Natural killer cell (primary cell): ENCODE data around the gene CSNK1G2. TPM values are rescaled to one million over a fixed set of nuclear protein-coding genes. Genes with fewer than 3 reads are reported as not detected.
A peak's percentile ranks its signal among the peaks of the same experiment; 100 is the strongest.

Source experiments
- ATAC-seq, 3 donors: fragments of 150-1000 bp in 2 of 3; fragments of 200-7000 bp in 1 of 3; cut with Tn5 transposase; 1 replicate in 1 of 3; 2 replicates in 2 of 3; pipeline ENCODE4 v1.10.0; 2021; ENCODE audit warnings: mild to moderate bottlenecking in 2 of 3, moderate library complexity in 2 of 3
- DNase-seq, 2 donors: peaks; one replicate each; pipeline versions ENCODE4 v3.0.0 to v3.0.0-alpha.2; 2013 to 2021; ENCODE audit warnings: mixed read lengths in 1 of 2
- H3K27ac ChIP-seq: one replicate; pipeline ENCODE4 v1.5.1; 2013; ENCODE audit warnings: mild to moderate bottlenecking, low read length
- H3K27me3 ChIP-seq: one replicate; pipeline ENCODE4 v1.6.1; 2013; ENCODE audit warnings: low read length; ENCODE audit not compliant: control insufficient read depth, insufficient read depth
- H3K36me3 ChIP-seq: one replicate; pipeline ENCODE4 v1.6.1; 2013; ENCODE audit warnings: low read length; ENCODE audit not compliant: control insufficient read depth, insufficient read depth
- H3K4me1 ChIP-seq: one replicate; pipeline ENCODE4 v1.6.1; 2013; ENCODE audit warnings: low read length; ENCODE audit not compliant: control insufficient read depth, insufficient read depth
- H3K4me3 ChIP-seq: one replicate; pipeline ENCODE4 v1.5.1; 2013; ENCODE audit warnings: low read length
- H3K9me3 ChIP-seq: one replicate; pipeline ENCODE4 v1.6.1; 2013; ENCODE audit warnings: low read length; ENCODE audit not compliant: control insufficient read depth, insufficient read depth
- H3K27ac Mint-ChIP-seq, 2 donors: one replicate each; pipeline ENCODE4 v1.8.0; 2022; ENCODE audit warnings: mild to moderate bottlenecking in 2 of 2, mixed read lengths in 2 of 2, moderate library complexity in 1 of 2
- H3K27me3 Mint-ChIP-seq, 2 donors: one replicate each; pipeline ENCODE4 v1.8.0; 2022; ENCODE audit warnings: low read depth in 2 of 2, mixed read lengths in 2 of 2
- H3K36me3 Mint-ChIP-seq: one replicate; pipeline ENCODE4 v1.8.0; 2022; ENCODE audit warnings: mixed read lengths
- H3K4me1 Mint-ChIP-seq, 2 donors: one replicate each; pipeline ENCODE4 v1.8.0; 2022; ENCODE audit warnings: mixed read lengths in 2 of 2
- H3K4me3 Mint-ChIP-seq: one replicate; pipeline ENCODE4 v1.8.0; 2022; ENCODE audit warnings: mild to moderate bottlenecking, moderate library complexity, mixed read lengths
- H3K9me3 Mint-ChIP-seq, 2 donors: one replicate each; pipeline ENCODE4 v1.8.0; 2022; ENCODE audit warnings: mixed read lengths in 2 of 2
- WGBS: methylation state at CpG from one replicate; pipeline ENCODE4 v1.1.7; 2013; ENCODE audit warnings: missing lambda C conversion rate; ENCODE audit not compliant: insufficient coverage; 5-methylcytosine and 5-hydroxymethylcytosine counted together
- intact Hi-C: fragments of 100-400 bp; cut with micrococcal nuclease; formaldehyde crosslinking; loops from one replicate; pipeline ENCODE4 v1.14.2; 2022
- total RNA-seq, 4 donors: library from RNA; stranded (reverse); fragments of 120-200 nt in 1 of 4; gene quantifications; one replicate each; pipeline versions ENCODE4 v1.2.3 to v1.2.4, GENCODE V29; 2013 to 2022
- TF ChIP-seq, protein P1 (sequence below): fragments of 200-600 bp; IDR thresholded peaks from one replicate; pipeline ENCODE4 v1.8.0; 2022; ENCODE audit warnings: antibody characterized with exemption

CSNK1G2 gene
- total RNA-seq, 3 donors from 2014 or later (not counting 1 experiment from before 2014, with no cell fraction given), result 138 to 143 (median 139) TPM

DNA sequence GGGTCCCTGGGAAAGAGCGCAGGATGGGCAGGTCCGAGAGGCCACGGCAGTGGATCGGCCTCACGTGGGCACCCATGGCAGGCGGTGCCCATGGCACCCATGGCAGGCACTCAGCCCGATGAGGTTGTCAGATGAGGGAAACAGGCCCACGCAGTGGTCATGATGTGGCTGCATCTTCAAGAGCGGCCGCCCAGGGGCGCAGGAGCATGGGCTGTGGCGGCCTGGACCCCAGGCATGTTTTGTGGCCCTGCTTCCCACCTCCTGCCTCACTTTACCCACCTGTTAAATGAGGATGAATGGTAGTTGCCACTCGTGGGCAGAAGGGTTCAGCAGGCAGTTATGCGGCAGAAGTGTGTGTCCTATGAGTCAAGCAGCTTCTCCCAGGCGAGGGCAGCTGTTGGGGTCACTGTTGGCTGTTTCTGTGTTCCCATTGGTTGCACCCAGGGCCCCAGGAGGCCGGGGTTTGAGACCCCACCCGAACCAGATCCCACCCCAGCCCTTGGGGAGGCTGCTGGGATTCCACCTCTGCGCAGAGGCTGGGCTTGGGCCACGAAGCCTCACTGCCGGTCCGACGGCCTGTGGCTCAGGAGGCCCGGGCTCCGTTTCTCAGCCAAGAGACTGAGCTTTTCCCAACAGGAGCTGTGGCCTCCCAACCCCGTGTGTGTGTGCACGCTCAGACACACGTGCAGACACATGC, 30.0 kb downstream of the CSNK1G2 start:
- Mint-ChIP-seq H3K4me3 (no peak overlapping the region), H3K27me3 (no peaks in the 10 kb centered on the region), H3K36me3 (no peaks in the 10 kb centered on the region), H3K4me1 (peaks cover 12 to 29% of the 10 kb centered on the region in 2 donors), H3K9me3 (no peaks in the 10 kb centered on the region), H3K27ac (no peak overlapping the region)
- H3K36me3 ChIP-seq, result peaks cover 30% of the 10 kb centered on the region
- no peaks in the 10 kb centered on the region for H3K9me3 ChIP-seq
- H3K27me3 ChIP-seq, result no peaks in the 10 kb centered on the region
- TF ChIP-seq, protein P1, sequence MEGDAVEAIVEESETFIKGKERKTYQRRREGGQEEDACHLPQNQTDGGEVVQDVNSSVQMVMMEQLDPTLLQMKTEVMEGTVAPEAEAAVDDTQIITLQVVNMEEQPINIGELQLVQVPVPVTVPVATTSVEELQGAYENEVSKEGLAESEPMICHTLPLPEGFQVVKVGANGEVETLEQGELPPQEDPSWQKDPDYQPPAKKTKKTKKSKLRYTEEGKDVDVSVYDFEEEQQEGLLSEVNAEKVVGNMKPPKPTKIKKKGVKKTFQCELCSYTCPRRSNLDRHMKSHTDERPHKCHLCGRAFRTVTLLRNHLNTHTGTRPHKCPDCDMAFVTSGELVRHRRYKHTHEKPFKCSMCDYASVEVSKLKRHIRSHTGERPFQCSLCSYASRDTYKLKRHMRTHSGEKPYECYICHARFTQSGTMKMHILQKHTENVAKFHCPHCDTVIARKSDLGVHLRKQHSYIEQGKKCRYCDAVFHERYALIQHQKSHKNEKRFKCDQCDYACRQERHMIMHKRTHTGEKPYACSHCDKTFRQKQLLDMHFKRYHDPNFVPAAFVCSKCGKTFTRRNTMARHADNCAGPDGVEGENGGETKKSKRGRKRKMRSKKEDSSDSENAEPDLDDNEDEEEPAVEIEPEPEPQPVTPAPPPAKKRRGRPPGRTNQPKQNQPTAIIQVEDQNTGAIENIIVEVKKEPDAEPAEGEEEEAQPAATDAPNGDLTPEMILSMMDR, result no peak
- no peak overlapping the region for H3K4me3 ChIP-seq
- H3K4me1 ChIP-seq, result peaks cover 25% of the 10 kb centered on the region
- intact Hi-C loops, result no loop called here
- H3K27ac ChIP-seq, result no peak overlapping the region
- DNase-seq (no peak), ATAC-seq (no peak)
- 94% methylated on average over 27 of the region's 27 CpGs for WGBS

GRCh38 chr19:1974381-1975161, 33.6 kb downstream of the CSNK1G2 start:
- DNase-seq (no peak), ATAC-seq (no peak)
- H3K27ac Mint-ChIP-seq, result peak overlapping the region; percentile 62 to 75
- H3K36me3 Mint-ChIP-seq, result no peaks in the 10 kb centered on the region
- Histone ChIP-seq H3K4me1 (peaks cover 5% of the 10 kb centered on the region), H3K27ac (no peak overlapping the region), H3K9me3 (no peaks in the 10 kb centered on the region), H3K36me3 (peaks cover 37% of the 10 kb centered on the region), H3K4me3 (no peak overlapping the region), H3K27me3 (no peaks in the 10 kb centered on the region)
- H3K4me1 Mint-ChIP-seq, result peaks cover 0 to 6% of the 10 kb centered on the region in 2 donors
- no peaks in the 10 kb centered on the region for H3K9me3 Mint-ChIP-seq
- intact Hi-C loops, result no loop called here
- WGBS, result 90% methylated on average over 28 of the region's 28 CpGs
- no peaks in the 10 kb centered on the region for H3K27me3 Mint-ChIP-seq
- H3K4me3 Mint-ChIP-seq, result no peak overlapping the region
- TF ChIP-seq, protein P1, result no peak

DNA sequence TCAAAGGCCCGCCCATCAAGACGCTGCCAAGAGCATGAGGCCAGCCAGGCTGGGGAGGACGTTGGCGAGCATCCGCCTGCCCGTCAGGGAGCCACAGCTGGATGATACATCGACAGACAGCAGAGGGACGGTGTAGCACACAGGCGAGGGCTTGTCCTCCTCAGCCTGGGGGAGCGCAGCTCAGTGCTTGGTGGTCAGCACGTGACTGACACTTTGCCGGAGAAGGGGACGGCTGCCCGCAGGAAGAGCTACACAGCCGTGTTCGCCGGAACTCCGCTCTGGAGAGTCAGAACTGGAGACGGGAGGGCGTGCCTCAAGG, 34.1 kb downstream of the CSNK1G2 start:
- TF ChIP-seq, protein P1, result no peak
- Mint-ChIP-seq H3K36me3 (no peaks in the 10 kb centered on the region), H3K4me1 (peaks cover 0 to 5% of the 10 kb centered on the region in 2 donors), H3K27ac (no peak overlapping the region), H3K9me3 (no peaks in the 10 kb centered on the region), H3K4me3 (no peak overlapping the region), H3K27me3 (no peaks in the 10 kb centered on the region)
- Histone ChIP-seq H3K4me1 (peaks cover 5% of the 10 kb centered on the region), H3K9me3 (no peaks in the 10 kb centered on the region), H3K27me3 (no peaks in the 10 kb centered on the region), H3K36me3 (peaks cover 40% of the 10 kb centered on the region), H3K4me3 (no peak overlapping the region), H3K27ac (no peak overlapping the region)
- ATAC-seq (no peak), DNase-seq (no peak)
- intact Hi-C loops, result no loop called here
- WGBS, result 96% methylated on average over 20 of the region's 20 CpGs
